Esophagus squamous epithelium (tissue), 4 donors: Measurements from ENCODE around the gene HSF5.

Experiments
- CTCF ChIP-seq, 6 experiments: fragments of 450-650 bp in 4 of 6; fragments of 200-600 bp in 2 of 6; sonication (generic) in 2 of 6; IDR thresholded peaks; one replicate each; pipeline ENCODE4 v1.5.1; 2016 to 2019; ENCODE audit warnings: antibody characterized with exemption in 6 of 6, mild to moderate bottlenecking in 4 of 6, moderate library complexity in 4 of 6
- POLR2A ChIP-seq, 4 donors: fragments of 450-650 bp; IDR thresholded peaks; one replicate each; pipeline ENCODE4 v1.6.1; 2017; ENCODE audit warnings: antibody characterized with exemption in 4 of 4, mild to moderate bottlenecking in 4 of 4, moderate library complexity in 3 of 4

- TF ChIP-seq POLR2A (IDR thresholded peaks at IDR 0.05) (no peak), CTCF (IDR thresholded peaks at IDR 0.05) (no peak)
These were observed 102.8 kb downstream of the HSF5 start for GRCh38 chr17:58385359-58385899.
